Measurements from ENCODE around the gene LDLRAD4. TPM values are rescaled to one million over a fixed set of nuclear protein-coding genes. Genes with fewer than 3 reads are reported as not detected.

Gene LDLRAD4
- total RNA-seq, 2 donors from 2014 or later: 33.1 to 41.2 TPM

- DNase-seq (ENCODE audit: low spot score): no peak
These were observed 246.0 kb downstream of the LDLRAD4 start for GRCh38 chr18:13464432-13465123.

GRCh38 chr18:13465124-13465446 lies 246.5 kb downstream of the LDLRAD4 start:
- TF ChIP-seq CTCF (IDR thresholded peaks at IDR 0.05): no peak
- peaks cover 0 to 27% of the 10 kb centered on the region in 2 donors for H3K4me1 ChIP-seq
- H3K4me3 ChIP-seq: peak overlapping the region in 1 of 2 donors; percentile 11
- H3K27me3 ChIP-seq: no peaks in the 10 kb centered on the region
- H3K36me3 ChIP-seq: no peaks in the 10 kb centered on the region
- no peak for DNase-seq (ENCODE audit: low spot score)
- H3K27ac ChIP-seq: peak overlapping the region; percentile 26 to 50
- H3K9me3 ChIP-seq: no peaks in the 10 kb centered on the region

More at GRCh38 chr18:13464432-13465123, 246.0 kb downstream of the LDLRAD4 start:
- peak overlapping the region in 1 of 2 donors; percentile 11 for H3K4me3 ChIP-seq
- H3K27ac ChIP-seq: peak overlapping the region; percentile 26 to 50
- H3K36me3 ChIP-seq: no peaks in the 10 kb centered on the region
- no peaks in the 10 kb centered on the region for H3K9me3 ChIP-seq
- no peaks in the 10 kb centered on the region for H3K27me3 ChIP-seq
- TF ChIP-seq CTCF (IDR thresholded peaks at IDR 0.05): no peak
- H3K4me1 ChIP-seq: peaks cover 0 to 27% of the 10 kb centered on the region in 2 donors

- H3K36me3 ChIP-seq: no peaks in the 10 kb centered on the region
- H3K27me3 ChIP-seq: no peaks in the 10 kb centered on the region
- no peaks in the 10 kb centered on the region for H3K9me3 ChIP-seq
- peak overlapping the region in 1 of 2 donors; percentile 11 for H3K4me3 ChIP-seq
- peaks cover 0 to 30% of the 10 kb centered on the region in 2 donors for H3K4me1 ChIP-seq
- no peak for TF ChIP-seq CTCF (IDR thresholded peaks at IDR 0.05)
- no peak for DNase-seq (ENCODE audit: low spot score)
- H3K27ac ChIP-seq: peak overlapping the region; percentile 26 to 50
These were observed 246.9 kb downstream of the LDLRAD4 start for GRCh38 chr18:13465476-13465875.

GRCh38 chr18:13470516-13471197 lies 252.1 kb downstream of the LDLRAD4 start:
- no peak for DNase-seq (ENCODE audit: low spot score)
- H3K27me3 ChIP-seq: no peaks in the 10 kb centered on the region
- no peaks in the 10 kb centered on the region for H3K36me3 ChIP-seq
- H3K4me3 ChIP-seq: no peak overlapping the region
- H3K9me3 ChIP-seq: no peaks in the 10 kb centered on the region
- H3K27ac ChIP-seq: peak overlapping the region; percentile 30 to 69
- TF ChIP-seq CTCF (IDR thresholded peaks at IDR 0.05): no peak
- H3K4me1 ChIP-seq: peaks cover 0 to 29% of the 10 kb centered on the region in 2 donors

GRCh38 chr18:13471198-13471845 lies 252.8 kb downstream of the LDLRAD4 start:
- Histone ChIP-seq H3K36me3 (no peaks in the 10 kb centered on the region), H3K27ac (peak overlapping the region; percentile 30 to 69), H3K9me3 (no peaks in the 10 kb centered on the region), H3K27me3 (no peaks in the 10 kb centered on the region), H3K4me3 (no peak overlapping the region), H3K4me1 (peaks cover 0 to 25% of the 10 kb centered on the region in 2 donors)
- no peak for DNase-seq (ENCODE audit: low spot score)
- no peak for TF ChIP-seq CTCF (IDR thresholded peaks at IDR 0.05)
